ENCODE results near the gene SEMA3D.

Gene SEMA3D

DNA sequence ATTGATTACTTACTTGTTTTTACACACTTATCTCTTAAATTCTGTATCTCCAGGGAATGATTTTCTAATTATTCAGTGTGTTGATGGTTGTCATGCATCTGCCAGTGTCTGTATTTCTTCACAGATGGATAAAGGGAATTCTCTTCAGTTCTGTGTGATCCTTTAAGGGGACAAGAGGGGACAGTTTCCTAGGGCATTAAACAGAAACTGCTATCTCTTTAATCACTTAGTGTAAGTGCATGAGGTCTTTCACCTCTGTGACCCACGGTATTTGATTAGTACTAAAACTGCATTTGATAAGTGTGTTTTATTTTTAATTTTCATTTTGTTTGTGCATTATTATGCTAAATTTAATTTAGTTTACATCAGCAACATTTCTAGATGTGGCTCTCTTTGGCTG lies 26.6 kb upstream of the SEMA3D start:
- in situ Hi-C loops (cut with HindIII; ENCODE audit: low sequenced_read_pairs) = no loop called here
- no peak overlapping the region for H3K4me3 ChIP-seq (ENCODE audit: low read depth, low read length)
- TF ChIP-seq, protein P1, sequence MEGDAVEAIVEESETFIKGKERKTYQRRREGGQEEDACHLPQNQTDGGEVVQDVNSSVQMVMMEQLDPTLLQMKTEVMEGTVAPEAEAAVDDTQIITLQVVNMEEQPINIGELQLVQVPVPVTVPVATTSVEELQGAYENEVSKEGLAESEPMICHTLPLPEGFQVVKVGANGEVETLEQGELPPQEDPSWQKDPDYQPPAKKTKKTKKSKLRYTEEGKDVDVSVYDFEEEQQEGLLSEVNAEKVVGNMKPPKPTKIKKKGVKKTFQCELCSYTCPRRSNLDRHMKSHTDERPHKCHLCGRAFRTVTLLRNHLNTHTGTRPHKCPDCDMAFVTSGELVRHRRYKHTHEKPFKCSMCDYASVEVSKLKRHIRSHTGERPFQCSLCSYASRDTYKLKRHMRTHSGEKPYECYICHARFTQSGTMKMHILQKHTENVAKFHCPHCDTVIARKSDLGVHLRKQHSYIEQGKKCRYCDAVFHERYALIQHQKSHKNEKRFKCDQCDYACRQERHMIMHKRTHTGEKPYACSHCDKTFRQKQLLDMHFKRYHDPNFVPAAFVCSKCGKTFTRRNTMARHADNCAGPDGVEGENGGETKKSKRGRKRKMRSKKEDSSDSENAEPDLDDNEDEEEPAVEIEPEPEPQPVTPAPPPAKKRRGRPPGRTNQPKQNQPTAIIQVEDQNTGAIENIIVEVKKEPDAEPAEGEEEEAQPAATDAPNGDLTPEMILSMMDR (IDR thresholded peaks at IDR 0.05; ENCODE audit: low read depth, low read length, missing control alignments) = no peak
- DNase-seq (ENCODE audit: low read depth) = no peak

DNA sequence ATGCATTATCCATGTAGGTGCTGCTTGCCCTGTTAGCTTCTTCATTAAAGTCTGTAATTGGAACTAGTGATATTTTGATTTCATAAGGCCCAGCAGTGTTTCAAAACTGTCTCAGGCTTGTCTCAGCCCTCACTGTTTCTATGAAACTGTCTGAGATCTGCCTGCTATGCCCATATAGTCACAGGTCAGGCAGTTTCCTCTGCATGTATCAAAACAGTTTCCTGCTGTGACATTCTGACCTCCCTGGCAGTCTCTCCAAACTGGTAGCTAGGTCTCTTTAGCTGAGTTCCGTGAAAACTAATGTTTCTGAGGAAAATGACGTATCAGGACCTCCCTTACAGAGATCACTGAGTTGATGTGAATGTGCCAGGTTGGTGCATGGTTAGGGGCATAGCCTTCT lies 18.9 kb upstream of the SEMA3D start:
- TF ChIP-seq, protein P1 (IDR thresholded peaks at IDR 0.05; ENCODE audit: low read depth, low read length, missing control alignments) = no peak
- no peak for DNase-seq (ENCODE audit: low read depth)
- H3K4me3 ChIP-seq (ENCODE audit: low read depth, low read length) = no peak overlapping the region
- in situ Hi-C loops (cut with HindIII; ENCODE audit: low sequenced_read_pairs) = no loop called here

DNA sequence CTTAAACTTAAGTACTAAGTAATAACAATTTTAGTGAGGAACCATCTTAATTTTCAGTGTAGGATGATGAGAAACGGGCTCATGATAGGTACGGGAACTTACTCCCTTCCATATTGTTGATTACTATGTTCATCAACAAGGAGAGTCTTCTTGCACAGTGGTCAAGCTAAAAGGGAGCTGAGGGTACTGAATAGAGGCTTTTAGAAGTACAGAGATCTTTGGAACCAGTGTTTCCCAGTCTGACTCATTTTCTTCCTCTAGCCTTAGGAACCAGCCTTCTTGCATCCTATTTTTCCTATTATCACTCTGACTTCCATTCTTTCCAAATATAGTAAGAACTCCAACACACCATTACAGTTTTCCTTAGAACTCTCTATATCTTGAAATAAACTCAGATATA lies 17.6 kb upstream of the SEMA3D start:
- H3K4me3 ChIP-seq (ENCODE audit: low read depth, low read length) = no peak overlapping the region
- in situ Hi-C loops (cut with HindIII; ENCODE audit: low sequenced_read_pairs) = no loop called here
- TF ChIP-seq, protein P1 (IDR thresholded peaks at IDR 0.05; ENCODE audit: low read depth, low read length, missing control alignments) = no peak
- DNase-seq (ENCODE audit: low read depth) = no peak

DNA sequence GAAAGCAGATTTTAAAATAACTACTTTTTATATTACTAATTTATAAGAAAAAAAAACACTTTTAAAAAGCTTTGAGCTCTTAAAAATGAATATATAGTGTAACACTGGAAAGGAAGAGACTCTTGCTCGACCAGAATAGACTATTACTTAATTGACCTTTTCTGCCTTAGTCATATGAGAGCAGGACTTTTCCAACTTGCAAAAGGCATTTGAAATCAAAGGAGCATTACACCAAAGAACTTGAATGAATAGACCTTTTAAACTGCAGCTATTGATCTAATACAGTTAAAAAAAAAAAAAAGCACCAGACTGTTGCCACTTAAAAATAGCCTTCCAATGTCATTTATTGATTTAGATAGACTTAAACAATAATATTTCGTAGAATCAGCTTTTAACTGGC lies 17.2 kb upstream of the SEMA3D start:
- H3K4me3 ChIP-seq (ENCODE audit: low read depth, low read length) = no peak overlapping the region
- TF ChIP-seq, protein P1 (IDR thresholded peaks at IDR 0.05; ENCODE audit: low read depth, low read length, missing control alignments) = no peak
- in situ Hi-C loops (cut with HindIII; ENCODE audit: low sequenced_read_pairs) = no loop called here
- DNase-seq (ENCODE audit: low read depth) = no peak

DNA sequence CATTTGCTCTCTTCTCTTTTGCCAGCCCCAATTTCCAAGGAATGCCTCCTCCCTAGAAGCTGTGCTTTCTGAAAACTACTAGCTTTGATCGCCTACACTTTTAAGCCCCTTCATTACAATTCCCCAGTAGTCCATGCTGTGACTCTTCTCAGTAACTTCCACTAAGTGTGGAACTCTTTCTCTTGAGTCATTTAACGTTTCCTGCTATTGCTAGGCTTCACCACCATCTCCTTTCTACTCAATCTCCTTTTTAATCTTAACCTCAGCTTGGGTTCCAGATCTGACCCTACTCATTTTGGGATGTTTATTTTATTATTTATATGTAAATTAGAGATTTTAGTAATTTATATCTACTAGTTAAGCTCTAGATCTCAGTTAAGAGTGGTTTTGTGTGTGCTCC lies 14.4 kb upstream of the SEMA3D start:
- in situ Hi-C loops (cut with HindIII; ENCODE audit: low sequenced_read_pairs) = no loop called here
- no peak overlapping the region for H3K4me3 ChIP-seq (ENCODE audit: low read depth, low read length)
- TF ChIP-seq, protein P1 (IDR thresholded peaks at IDR 0.05; ENCODE audit: low read depth, low read length, missing control alignments) = no peak
- no peak for DNase-seq (ENCODE audit: low read depth)

DNA sequence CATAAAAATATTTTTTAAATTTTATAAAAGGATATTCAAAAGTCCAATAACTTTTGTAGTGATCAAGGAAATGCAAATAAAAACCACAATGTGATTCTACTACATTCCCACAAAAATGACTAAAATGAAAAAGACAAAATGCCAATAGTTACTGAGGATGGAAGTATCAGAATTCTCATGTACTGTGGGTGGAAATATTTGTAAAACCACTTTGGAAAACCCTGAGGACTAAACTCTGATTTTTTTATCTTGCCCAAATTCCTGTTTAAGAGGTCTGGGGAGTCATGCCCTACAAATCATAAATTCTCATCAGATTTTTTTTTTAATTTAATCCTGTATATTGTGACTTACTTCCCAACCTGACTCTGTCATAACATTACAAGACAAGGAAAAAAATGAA lies 9.8 kb upstream of the SEMA3D start:
- in situ Hi-C loops (cut with HindIII; ENCODE audit: low sequenced_read_pairs) = no loop called here
- TF ChIP-seq, protein P1 (IDR thresholded peaks at IDR 0.05; ENCODE audit: low read depth, low read length, missing control alignments) = no peak
- no peak overlapping the region for H3K4me3 ChIP-seq (ENCODE audit: low read depth, low read length)
- no peak for DNase-seq (ENCODE audit: low read depth)

DNA sequence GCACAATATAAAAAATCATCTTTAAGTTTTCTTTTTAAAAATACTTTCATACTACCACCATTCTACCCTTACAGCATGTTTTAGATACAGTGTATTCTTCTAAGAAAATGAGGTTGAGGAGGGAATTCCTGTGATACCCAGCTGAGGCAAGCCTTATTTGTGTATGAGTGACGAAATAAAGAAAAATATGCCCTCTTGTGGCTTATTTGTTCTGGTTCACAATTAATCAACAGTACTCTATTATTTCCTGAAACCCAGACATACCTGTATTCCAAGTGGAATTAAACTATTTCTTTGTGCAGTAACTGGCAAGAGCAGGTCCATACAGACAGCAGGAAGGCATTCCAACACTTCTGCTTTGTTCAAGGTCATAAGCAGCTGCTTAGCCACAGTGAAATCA lies 4.5 kb upstream of the SEMA3D start:
- peak; percentile 11 for DNase-seq (ENCODE audit: low read depth)
- H3K4me3 ChIP-seq (ENCODE audit: low read depth, low read length) = no peak overlapping the region
- TF ChIP-seq, protein P1 (IDR thresholded peaks at IDR 0.05; ENCODE audit: low read depth, low read length, missing control alignments) = peak; percentile 19
- in situ Hi-C loops (cut with HindIII; ENCODE audit: low sequenced_read_pairs) = no loop called here

Data from astrocyte of the cerebellum (primary cell).